T-helper 2 cell (primary cell): ENCODE measurements around the gene ECHS1.
"Not testable (repeated sequence)": the region's sequence is repeated elsewhere in the genome, so short reads cannot be mapped to it uniquely, and the experiment has no call there.

ENCODE experiments used
- DNase-seq, 5 experiments: peaks; one replicate each; pipeline versions ENCODE4 v3.0.0 to v3.0.0-alpha.2; 2012 to 2022
- total RNA-seq, 2 donors: gene quantifications; one replicate each; lab custom pipeline; 2026; lab: John Stamatoyannopoulos, UW

The ECHS1 gene
- total RNA-seq, result 12.2 to 23.4 reads per million in 2 donors

DNA sequence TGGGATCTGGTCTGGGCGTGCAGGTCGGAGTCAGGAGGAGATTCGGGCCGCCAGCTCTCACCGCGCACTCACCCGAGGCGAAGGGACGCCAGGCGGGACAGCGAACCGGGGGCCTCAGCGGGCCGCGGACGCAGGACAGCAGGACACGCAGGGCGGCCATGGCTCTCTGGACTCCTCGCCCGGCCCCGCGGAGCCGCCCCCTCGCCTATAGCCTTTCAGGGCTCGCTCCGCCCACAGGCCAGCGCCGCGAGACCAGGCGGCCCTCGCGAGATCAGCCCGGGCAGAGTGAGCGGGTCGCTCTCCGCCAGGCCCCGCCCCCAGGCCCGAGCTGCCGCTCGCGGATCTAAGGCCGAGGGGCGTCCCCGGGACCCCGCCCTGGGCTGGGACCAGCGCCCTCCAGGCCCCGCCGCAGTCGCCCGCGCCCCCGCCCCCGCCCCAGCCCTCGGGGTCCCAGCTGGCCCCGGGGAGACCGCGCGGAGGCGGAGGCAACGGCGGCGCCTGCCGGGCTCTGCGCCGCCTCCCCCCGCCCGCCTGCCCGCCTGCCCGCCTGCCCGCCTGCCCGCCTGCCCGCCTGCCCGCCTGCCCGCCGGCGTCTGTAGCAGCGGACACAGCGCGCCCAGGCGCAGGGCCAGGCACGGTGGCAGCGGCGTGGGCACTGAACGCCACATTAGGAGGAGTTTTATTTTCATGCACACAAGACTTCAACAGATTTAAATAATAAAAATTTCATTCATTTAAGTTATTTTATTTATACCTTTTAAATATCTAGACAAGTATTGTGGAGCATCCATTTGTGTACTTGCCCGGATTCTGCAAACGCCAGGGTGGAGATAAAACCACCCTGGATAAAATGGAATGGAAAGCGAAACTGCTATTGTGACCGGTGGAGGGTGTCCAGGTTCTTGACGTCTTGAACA is at the start of gene ECHS1:
Gene ECHS1 (minus strand): TSS at position 181 of the 917 bp plus-strand sequence. CDS start 21 bp downstream, at position 160.
- peak; percentile 84 to 94 (median 89) for DNase-seq

DNA sequence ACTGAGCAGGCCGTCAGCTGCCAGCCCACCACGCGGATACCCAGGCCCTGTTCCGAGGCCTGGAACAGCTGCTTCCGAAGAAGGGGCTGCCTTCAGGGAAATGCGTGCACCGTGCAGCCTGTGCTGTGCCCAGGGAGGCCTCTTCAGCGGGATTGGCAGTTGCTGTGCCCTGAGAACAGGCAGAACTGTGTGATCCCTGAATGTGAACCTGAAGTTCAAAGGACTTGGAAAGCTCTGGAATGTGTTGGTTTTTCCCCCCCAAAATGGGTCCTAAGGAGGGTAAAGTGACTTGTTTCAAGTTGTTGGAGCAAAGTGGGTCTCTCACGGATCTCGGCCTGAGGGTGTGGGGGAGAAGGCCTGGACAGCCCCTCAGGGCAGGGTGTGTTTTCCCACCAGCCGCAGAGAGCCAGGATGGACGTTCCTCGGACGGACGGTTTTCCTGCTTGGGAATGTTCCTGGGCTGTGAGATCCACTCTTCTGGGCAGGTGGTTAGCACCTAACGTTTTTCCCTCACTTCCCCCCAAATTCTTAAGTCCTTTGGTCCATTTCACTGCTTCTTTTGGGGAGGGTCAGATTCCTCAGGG is 49.2 kb upstream of the ECHS1 start:
- no peak for DNase-seq

DNA sequence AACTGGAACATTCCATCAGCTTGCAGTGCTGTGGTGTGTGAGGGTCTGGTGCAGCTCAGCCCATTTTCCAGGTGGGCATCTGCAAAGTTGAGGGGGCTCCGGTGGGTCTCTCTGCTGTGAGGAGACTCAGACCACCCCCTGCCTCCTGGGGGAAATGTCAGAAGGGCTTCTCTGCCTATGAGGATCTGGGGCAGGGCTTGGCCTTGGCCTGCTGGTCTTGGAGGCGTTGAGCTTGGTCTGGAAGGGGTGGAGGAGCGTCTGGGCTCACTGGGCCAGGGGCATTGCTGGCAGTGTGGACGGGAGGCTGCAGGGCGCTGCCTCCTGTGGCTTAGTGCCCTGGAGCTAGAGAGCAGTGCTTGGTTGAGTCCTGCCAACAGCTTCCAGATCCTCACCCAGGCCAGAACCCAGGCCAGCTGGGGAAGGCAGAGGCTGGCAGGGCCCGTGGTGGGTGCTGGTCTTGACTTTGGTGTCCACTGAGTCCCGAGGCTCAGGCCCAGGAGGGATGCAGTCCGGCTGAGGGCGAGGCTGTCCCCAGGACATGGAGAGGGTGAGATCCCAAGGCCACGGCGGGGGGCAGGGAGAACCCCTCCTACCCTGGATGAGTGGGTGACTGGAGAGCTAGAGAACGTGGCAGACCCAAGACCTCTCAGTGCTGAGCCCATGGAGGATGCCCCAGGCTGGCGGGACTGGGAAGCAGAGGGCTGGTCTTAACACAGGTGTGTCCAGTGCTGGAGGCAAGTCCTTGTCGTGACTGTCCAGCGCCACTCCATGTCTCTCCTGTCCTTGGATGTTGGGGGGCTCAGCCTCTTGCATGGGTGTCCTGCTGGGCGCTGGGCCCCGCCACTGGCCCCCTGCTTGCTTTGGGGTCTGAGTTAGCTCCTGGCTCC is 48.4 kb upstream of the ECHS1 start:
- DNase-seq, result no peak

- DNase-seq, result no peak
Observed at GRCh38 chr10:133420579-133420978, 47.4 kb upstream of the ECHS1 start.

DNA sequence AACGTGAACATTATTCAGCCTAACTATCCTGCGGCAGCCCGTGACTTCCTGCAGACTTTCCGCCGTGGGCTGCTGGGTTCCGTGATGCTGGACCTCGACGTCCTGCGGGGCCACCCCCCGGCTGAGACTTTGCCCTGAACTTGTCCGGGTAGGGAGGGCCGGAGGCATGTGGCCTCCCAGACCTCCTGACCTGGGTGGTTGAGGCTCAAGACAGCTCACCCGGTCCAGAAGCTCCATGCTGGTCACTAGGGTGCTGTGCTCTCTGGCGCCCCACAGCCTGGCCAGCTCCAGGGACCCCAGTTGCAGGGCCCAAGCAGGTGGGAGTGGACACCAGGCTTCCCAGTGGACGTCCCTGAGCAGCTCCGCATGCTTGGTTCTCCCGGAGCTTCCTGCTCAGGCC is 46.9 kb upstream of the ECHS1 start:
- no peak for DNase-seq

GRCh38 chr10:133419211-133419950 is 46.2 kb upstream of the ECHS1 start:
- no peak for DNase-seq

DNA sequence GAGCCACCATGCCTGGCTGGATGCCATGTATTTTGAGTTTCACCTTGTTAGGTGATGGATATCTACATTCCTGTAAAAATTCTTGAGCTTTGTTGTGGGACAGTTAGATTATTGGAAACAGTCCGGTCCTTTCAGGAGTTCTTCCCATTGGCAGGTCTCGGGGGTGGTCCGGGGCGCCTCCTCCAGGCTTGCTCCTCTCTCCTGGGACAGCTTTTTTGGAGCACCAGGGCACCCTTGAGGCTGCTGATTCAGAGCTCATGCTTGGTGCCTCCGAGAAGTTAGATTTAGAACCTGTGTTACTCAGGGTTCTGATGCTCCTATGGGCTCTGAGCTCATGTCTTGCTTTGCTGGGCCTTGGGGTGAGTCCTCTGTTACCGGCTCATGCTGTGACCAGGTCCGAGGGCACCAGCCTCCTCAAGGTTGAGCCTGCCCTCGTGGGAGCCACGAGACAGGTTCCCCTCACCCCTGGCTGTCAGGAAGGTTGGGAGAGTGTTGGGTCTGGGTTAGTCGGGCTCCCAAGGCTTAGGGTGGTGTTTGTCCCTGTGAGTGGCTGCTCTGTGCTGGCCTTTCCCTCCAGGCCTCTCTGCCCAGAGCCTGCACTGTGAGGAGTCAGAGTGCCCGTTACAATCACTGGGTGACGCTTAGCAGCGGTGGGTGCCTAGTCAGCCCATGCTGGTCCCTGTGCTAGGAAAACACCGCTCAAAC is 45.3 kb upstream of the ECHS1 start:
- no peak for DNase-seq

GRCh38 chr10:133415752-133416151 is 42.6 kb upstream of the ECHS1 start:
- no peak for DNase-seq

DNA sequence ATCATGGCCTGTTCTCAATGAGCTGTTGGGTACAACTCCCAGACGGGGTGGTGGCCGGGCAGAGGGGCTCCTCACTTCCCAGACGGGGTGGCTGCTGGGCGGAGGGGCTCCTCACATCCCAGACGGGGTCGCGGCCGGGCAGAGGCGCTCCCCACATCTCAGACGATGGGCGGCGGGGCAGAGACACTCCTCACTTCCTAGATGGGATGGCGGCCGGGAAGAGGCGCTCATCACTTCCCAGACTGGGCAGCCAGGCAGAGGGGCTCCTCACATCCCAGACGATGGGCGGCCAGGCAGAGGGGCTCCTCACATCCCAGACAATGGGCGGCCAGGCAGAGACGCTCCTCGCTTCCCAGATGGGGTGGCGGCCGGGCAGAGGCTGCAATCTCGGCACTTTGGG is 41.2 kb upstream of the ECHS1 start:
- DNase-seq, result not testable (repeated sequence)

DNA sequence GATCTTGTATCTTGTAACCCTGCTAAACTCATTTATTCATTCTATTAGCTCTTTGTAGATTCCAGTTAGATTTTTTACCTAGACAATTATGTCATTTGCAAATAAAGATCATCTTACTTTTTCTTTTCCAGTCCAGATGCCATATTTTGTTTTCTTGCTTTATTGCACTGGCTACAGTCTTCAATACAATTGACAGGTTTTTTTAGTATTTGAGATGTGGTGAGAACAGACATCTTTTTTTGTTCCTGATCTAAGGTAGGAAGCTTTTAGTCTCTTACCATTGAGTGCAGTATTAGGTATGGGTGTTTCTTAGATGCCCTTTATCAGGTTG is 39.2 kb upstream of the ECHS1 start:
- DNase-seq, result no peak

GRCh38 chr10:133411523-133412380 is 38.6 kb upstream of the ECHS1 start:
- DNase-seq, result no peak

GRCh38 chr10:133405844-133406527 is 32.8 kb upstream of the ECHS1 start:
- DNase-seq, result peak in 1 of 5 experiments; percentile 49

GRCh38 chr10:133405272-133405671 is 32.1 kb upstream of the ECHS1 start:
- no peak for DNase-seq

DNA sequence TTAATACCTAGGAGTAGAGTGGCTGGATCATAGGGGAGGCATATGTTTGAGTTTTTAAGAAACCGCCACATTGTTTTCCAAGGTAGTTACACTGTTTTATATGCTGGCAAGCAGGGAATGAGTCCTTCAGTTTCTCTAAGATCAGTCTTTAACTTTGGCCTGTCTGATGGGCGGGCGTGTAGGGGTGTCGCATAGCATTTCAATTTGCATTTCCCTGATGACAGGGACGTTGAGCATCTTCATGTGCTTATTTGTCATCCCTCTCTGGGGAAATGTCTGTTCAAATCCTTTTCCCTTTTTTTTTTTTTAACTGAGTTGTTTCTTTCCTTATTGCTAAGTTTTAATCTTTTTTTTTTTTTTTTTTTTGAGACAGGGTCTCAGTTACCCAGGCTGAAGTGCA is 30.6 kb upstream of the ECHS1 start:
- DNase-seq, result no peak

- DNase-seq, result no peak
Observed at GRCh38 chr10:133403359-133403758, 30.2 kb upstream of the ECHS1 start.

- no peak for DNase-seq
Observed at GRCh38 chr10:133401981-133402725, 29.0 kb upstream of the ECHS1 start.

GRCh38 chr10:133401500-133401899 is 28.3 kb upstream of the ECHS1 start:
- DNase-seq, result no peak

DNA sequence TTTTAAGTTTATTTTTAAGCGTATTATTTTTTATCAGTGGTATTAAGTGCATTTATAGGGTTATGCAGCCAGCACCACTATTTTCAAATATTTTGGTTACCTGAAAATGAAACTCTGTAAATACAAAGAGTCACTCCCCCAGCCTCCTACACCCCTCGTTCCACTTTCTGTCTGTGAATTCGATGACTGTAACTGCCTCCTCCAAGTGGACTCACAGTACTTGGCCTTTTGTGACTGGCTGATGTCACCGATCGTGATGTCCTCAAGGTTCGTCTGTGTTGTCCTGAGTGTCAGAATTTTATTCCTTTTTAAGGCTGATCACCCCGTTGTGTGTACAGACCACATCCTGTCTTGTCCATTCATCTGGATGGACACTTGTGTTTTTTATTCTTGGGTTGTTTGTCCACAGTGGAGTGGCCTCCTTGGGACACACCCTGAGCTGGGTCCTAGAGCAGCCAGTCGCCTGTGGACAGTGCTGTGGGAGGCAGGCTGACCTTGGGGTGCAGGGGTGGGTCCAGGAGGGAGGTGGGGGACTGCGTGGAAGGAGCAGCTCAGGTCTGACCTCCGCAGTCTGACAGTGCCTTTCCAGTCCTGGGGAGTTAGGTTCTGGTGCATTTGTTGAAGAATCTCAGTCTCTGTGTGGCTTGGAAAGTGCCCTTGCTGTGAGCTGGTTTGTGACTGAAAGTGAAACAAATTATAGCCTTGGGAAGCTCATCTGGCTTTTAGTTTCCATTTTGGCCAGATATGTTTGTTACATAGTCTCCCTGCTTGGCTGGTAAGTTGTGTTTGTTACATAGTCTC is 27.7 kb upstream of the ECHS1 start:
- DNase-seq, result peak in 1 of 5 experiments; percentile 40
